HepG2 (cell line): Measurements from ENCODE around the gene PKP3. TPM values are rescaled to one million over a fixed set of nuclear protein-coding genes. Genes with fewer than 3 reads are reported as not detected.

Experiments
- ELF4 ChIP-seq: sonication (generic); formaldehyde crosslinking; IDR thresholded peaks from 2 replicates; pipeline ENCODE4 v1.5.0; 2020; ENCODE audit warnings: missing genetic modification reagents, mild to moderate bottlenecking, moderate library complexity, borderline replicate concordance
- ISL2 ChIP-seq: sonication (generic); formaldehyde crosslinking; IDR thresholded peaks from 2 replicates; pipeline ENCODE4 v1.5.0; 2020; ENCODE audit warnings: missing genetic modification reagents
- NONO ChIP-seq, 2 experiments: fragments of 450-650 bp in 1 of 2; sonication (generic) in 1 of 2; formaldehyde crosslinking in 1 of 2; IDR thresholded peaks in 1 of 2; conservative IDR thresholded peaks in 1 of 2; 2 replicates each; pipeline versions ENCODE4 v1.6.1 to v1.8.0; 2017 to 2022; ENCODE audit warnings: mild to moderate bottlenecking in 1 of 2, missing genetic modification reagents in 1 of 2, moderate library complexity in 1 of 2
- NR3C1 ChIP-seq: sonication (generic); formaldehyde crosslinking; IDR thresholded peaks from 2 replicates; pipeline ENCODE4 v1.4.0; 2020; ENCODE audit warnings: missing genetic modification reagents
- RXRA ChIP-seq: sonication (generic); formaldehyde crosslinking; IDR thresholded peaks from 2 replicates; pipeline ENCODE4 v1.5.1; 2020; ENCODE audit warnings: missing genetic modification reagents
- SALL2 ChIP-seq: sonication (generic); formaldehyde crosslinking; IDR thresholded peaks from 2 replicates; pipeline ENCODE4 v1.8.1; 2023; ENCODE audit warnings: mild to moderate bottlenecking, missing genetic modification reagents, inconsistent platforms
- SP2 ChIP-seq: sonication (generic); formaldehyde crosslinking; IDR thresholded peaks from 2 replicates; pipeline ENCODE4 v1.5.1; 2020; ENCODE audit warnings: mild to moderate bottlenecking, missing genetic modification reagents
- SPEN ChIP-seq: sonication (generic); formaldehyde crosslinking; IDR thresholded peaks from 2 replicates; pipeline ENCODE4 v1.5.1; 2020; ENCODE audit warnings: low read depth, mild to moderate bottlenecking, missing genetic modification reagents
- STAT5B ChIP-seq: sonication (generic); formaldehyde crosslinking; IDR thresholded peaks from 2 replicates; pipeline ENCODE4 v1.4.0; 2020; ENCODE audit warnings: missing genetic modification reagents
- ZBTB33 ChIP-seq: sonication (generic); formaldehyde crosslinking; IDR thresholded peaks from 2 replicates; pipeline ENCODE4 v1.4.0; 2020; ENCODE audit warnings: missing genetic modification reagents
- ZNF276 ChIP-seq: sonication (generic); formaldehyde crosslinking; IDR thresholded peaks from 2 replicates; pipeline ENCODE4 v1.4.0; 2020; ENCODE audit warnings: mild to moderate bottlenecking, low read depth, missing genetic modification reagents
- ZNF670 ChIP-seq: sonication (generic); formaldehyde crosslinking; IDR thresholded peaks from 2 replicates; pipeline ENCODE4 v1.8.0; 2022; ENCODE audit warnings: mild to moderate bottlenecking, missing genetic modification reagents, borderline replicate concordance
- polyA plus RNA-seq, 8 experiments: library from polyadenylated mRNA; depleted of rRNA in 3 of 8; stranded (reverse) in 7 of 8; unstranded in 1 of 8; fragments of >200 nt; fragmentation: Illumina TruSeq in 4 of 8; extraction: Trizol in 4 of 8; gene quantifications; 2 replicates each; pipeline versions ENCODE4 v1.2.1 to v1.2.3, GENCODE V29; 2011 to 2016; ENCODE audit warnings: low read depth in 4 of 8, missing spikeins in 1 of 8, mixed read lengths in 1 of 8; ENCODE audit not compliant: insufficient read depth in 1 of 8
- total RNA-seq, 5 experiments: library from RNA; depleted of rRNA; stranded (reverse); fragments of >200 nt; fragmentation: Illumina TruSeq; extraction: Trizol; gene quantifications; 2 replicates each; pipeline ENCODE4 v1.2.3, GENCODE V29; 2016; ENCODE audit warnings: low read depth in 1 of 5
- TF ChIP-seq, protein P1 (sequence below): IDR thresholded peaks from 2 replicates; pipeline ENCODE4 v1.6.1; 2018; ENCODE audit warnings: missing genetic modification reagents, mild to moderate bottlenecking, missing compliant biosample characterization
- TF ChIP-seq, protein P2 (sequence below): IDR thresholded peaks from 2 replicates; pipeline ENCODE4 v1.6.1; 2016
- TF ChIP-seq, protein P3 (sequence below), 2 experiments: sonication (generic) in 1 of 2; formaldehyde crosslinking in 1 of 2; IDR thresholded peaks; 2 replicates each; pipeline versions ENCODE4 v1.4.0 to v1.6.1; 2018 to 2020; ENCODE audit warnings: missing genetic modification reagents in 2 of 2, borderline replicate concordance in 1 of 2, low read depth in 1 of 2, mild to moderate bottlenecking in 1 of 2, missing biosample characterization in 1 of 2
- TF ChIP-seq, protein P4 (sequence below): sonication (generic); formaldehyde crosslinking; IDR thresholded peaks from 2 replicates; pipeline ENCODE4 v1.4.0; 2020; ENCODE audit warnings: missing genetic modification reagents

PKP3 gene
- total and polyA plus RNA-seq, 2 of the 13 experiments (the other 11 are each of a cell fraction or from before 2014, with no cell fraction given): 18.0 to 28.7 TPM

GRCh38 chr11:449889-450808 lies 56.1 kb downstream of the PKP3 start, which contains the start of gene PTDSS2 (continued):
- TF ChIP-seq, protein P1, sequence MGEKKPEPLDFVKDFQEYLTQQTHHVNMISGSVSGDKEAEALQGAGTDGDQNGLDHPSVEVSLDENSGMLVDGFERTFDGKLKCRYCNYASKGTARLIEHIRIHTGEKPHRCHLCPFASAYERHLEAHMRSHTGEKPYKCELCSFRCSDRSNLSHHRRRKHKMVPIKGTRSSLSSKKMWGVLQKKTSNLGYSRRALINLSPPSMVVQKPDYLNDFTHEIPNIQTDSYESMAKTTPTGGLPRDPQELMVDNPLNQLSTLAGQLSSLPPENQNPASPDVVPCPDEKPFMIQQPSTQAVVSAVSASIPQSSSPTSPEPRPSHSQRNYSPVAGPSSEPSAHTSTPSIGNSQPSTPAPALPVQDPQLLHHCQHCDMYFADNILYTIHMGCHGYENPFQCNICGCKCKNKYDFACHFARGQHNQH: peak; percentile 83
- peak; percentile 62 for TF ChIP-seq ZBTB33 (CRISPR knock-in tag)
- no peak for TF ChIP-seq NR3C1 (CRISPR knock-in tag)
- TF ChIP-seq SP2 (CRISPR knock-in tag): peak; percentile 38; the same call in 1 of the 2 replicates
- TF ChIP-seq, protein P2, sequence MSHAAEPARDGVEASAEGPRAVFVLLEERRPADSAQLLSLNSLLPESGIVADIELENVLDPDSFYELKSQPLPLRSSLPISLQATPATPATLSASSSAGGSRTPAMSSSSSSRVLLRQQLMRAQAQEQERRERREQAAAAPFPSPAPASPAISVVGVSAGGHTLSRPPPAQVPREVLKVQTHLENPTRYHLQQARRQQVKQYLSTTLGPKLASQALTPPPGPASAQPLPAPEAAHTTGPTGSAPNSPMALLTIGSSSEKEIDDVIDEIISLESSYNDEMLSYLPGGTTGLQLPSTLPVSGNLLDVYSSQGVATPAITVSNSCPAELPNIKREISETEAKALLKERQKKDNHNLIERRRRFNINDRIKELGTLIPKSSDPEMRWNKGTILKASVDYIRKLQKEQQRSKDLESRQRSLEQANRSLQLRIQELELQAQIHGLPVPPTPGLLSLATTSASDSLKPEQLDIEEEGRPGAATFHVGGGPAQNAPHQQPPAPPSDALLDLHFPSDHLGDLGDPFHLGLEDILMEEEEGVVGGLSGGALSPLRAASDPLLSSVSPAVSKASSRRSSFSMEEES: peak; percentile 40; the same call in 1 of the 2 replicates
- TF ChIP-seq RXRA (CRISPR knock-in tag): peak; percentile 66
- TF ChIP-seq, protein P3, sequence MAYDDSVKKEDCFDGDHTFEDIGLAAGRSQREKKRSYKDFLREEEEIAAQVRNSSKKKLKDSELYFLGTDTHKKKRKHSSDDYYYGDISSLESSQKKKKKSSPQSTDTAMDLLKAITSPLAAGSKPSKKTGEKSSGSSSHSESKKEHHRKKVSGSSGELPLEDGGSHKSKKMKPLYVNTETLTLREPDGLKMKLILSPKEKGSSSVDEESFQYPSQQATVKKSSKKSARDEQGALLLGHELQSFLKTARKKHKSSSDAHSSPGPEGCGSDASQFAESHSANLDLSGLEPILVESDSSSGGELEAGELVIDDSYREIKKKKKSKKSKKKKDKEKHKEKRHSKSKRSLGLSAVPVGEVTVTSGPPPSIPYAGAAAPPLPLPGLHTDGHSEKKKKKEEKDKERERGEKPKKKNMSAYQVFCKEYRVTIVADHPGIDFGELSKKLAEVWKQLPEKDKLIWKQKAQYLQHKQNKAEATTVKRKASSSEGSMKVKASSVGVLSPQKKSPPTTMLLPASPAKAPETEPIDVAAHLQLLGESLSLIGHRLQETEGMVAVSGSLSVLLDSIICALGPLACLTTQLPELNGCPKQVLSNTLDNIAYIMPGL (CRISPR knock-in tag; IDR thresholded peaks at IDR 0.05; ENCODE audit: borderline replicate concordance in 1 of 2, low read depth in 1 of 2): peak; percentile 68 to 91
- TF ChIP-seq ZNF276 (CRISPR knock-in tag): peak; percentile 88; the same call in 1 of the 2 replicates
- TF ChIP-seq SPEN (CRISPR knock-in tag): peak; percentile 92
- TF ChIP-seq ISL2: peak; percentile 65; the same call in 1 of the 2 replicates
- 0 out of 2 replicates have a peak, but pooled peaks have one; percentile 51 for TF ChIP-seq ZNF670 (CRISPR knock-in tag)
- no peak for TF ChIP-seq NONO (IDR thresholded peaks at IDR 0.05)
- peak; percentile 83 for TF ChIP-seq NONO (CRISPR knock-in tag; conservative IDR thresholded peaks at IDR 0.05)
- 0 out of 2 replicates have a peak, but pooled peaks have one; percentile 29 for TF ChIP-seq STAT5B (CRISPR knock-in tag)
- no peak for TF ChIP-seq ELF4 (CRISPR knock-in tag)
- peak; percentile 90 for TF ChIP-seq SALL2 (CRISPR knock-in tag)
- TF ChIP-seq, protein P4, sequence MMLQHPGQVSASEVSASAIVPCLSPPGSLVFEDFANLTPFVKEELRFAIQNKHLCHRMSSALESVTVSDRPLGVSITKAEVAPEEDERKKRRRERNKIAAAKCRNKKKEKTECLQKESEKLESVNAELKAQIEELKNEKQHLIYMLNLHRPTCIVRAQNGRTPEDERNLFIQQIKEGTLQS (CRISPR knock-in tag): peak; percentile 17; the same call in 1 of the 2 replicates
